ENCODE measurements around the gene DPP10. TPM values are rescaled to one million over a fixed set of nuclear protein-coding genes. Genes with fewer than 3 reads are reported as not detected.

The DPP10 gene
- total and polyA plus RNA-seq, 4 donors: 0.04 to 4.1 (median 0.48) TPM

GRCh38 chr2:114496959-114497358, 54.5 kb downstream of the DPP10 start:
- H3K4me3 ChIP-seq (ENCODE audit: low read depth in 1 of 3, low read length in 3 of 3): no peak overlapping the region
- 83% methylated on average over 12 of the region's 12 CpGs for WGBS
- H3K36me3 ChIP-seq (ENCODE audit: control insufficient read depth in 4 of 4, insufficient read depth in 3 of 4, low read depth in 1 of 4, low read length in 3 of 4): no peaks in the 10 kb centered on the region
- TF ChIP-seq REST (IDR thresholded peaks at IDR 0.05) (no peak), TAF1 (conservative IDR thresholded peaks at IDR 0.05) (no peak), JUND (IDR thresholded peaks at IDR 0.05) (no peak), RAD21 (IDR thresholded peaks at IDR 0.05) (no peak), YY1 (IDR thresholded peaks at IDR 0.05) (no peak), RXRA (IDR thresholded peaks at IDR 0.05) (no peak), FOXA2 (IDR thresholded peaks at IDR 0.05) (no peak), HNF4G (IDR thresholded peaks at IDR 0.05) (no peak), HNF4A (conservative IDR thresholded peaks at IDR 0.05) (no peak), FOXA1 (IDR thresholded peaks at IDR 0.05) (no peak), ATF3 (IDR thresholded peaks at IDR 0.05) (no peak), ZBTB33 (IDR thresholded peaks at IDR 0.05) (no peak), MAX (IDR thresholded peaks at IDR 0.05) (no peak), GABPA (IDR thresholded peaks at IDR 0.05 in 1 of 2, conservative IDR thresholded peaks at IDR 0.05 in 1 of 2) (no peak)
- H3K27ac ChIP-seq (ENCODE audit: low read depth in 1 of 2, low read length in 2 of 2): no peak overlapping the region
- no peaks in the 10 kb centered on the region for H3K4me1 ChIP-seq (ENCODE audit: control insufficient read depth in 4 of 4, insufficient read depth in 4 of 4, low read length in 3 of 4)
- no peak for DNase-seq (ENCODE audit: low spot score)
- H3K27me3 ChIP-seq (ENCODE audit: control insufficient read depth in 4 of 4, insufficient read depth in 4 of 4, low read length in 3 of 4): peaks cover 0 to 5% (median 0%) of the 10 kb centered on the region in 4 donors
- no peak overlapping the region for H3K9ac ChIP-seq (ENCODE audit: low read depth in 1 of 2, low read length in 2 of 2)
- H3K9me3 ChIP-seq (ENCODE audit: control insufficient read depth in 4 of 4, low read length in 3 of 4): peaks cover 0 to 1% (median 0%) of the 10 kb centered on the region in 4 donors

- H3K9ac ChIP-seq (ENCODE audit: low read depth in 1 of 2, low read length in 2 of 2): no peak overlapping the region
- no peak overlapping the region for H3K4me3 ChIP-seq (ENCODE audit: low read depth in 1 of 3, low read length in 3 of 3)
- no peaks in the 10 kb centered on the region for H3K4me1 ChIP-seq (ENCODE audit: control insufficient read depth in 4 of 4, insufficient read depth in 4 of 4, low read length in 3 of 4)
- DNase-seq (ENCODE audit: low spot score): no peak
- 70% methylated on average over 4 of the region's 4 CpGs for WGBS
- no peaks in the 10 kb centered on the region for H3K27me3 ChIP-seq (ENCODE audit: control insufficient read depth in 4 of 4, insufficient read depth in 4 of 4, low read length in 3 of 4)
- H3K36me3 ChIP-seq (ENCODE audit: control insufficient read depth in 4 of 4, insufficient read depth in 3 of 4, low read depth in 1 of 4, low read length in 3 of 4): no peaks in the 10 kb centered on the region
- TF ChIP-seq FOXA2 (IDR thresholded peaks at IDR 0.05): no peak
- no peak for TF ChIP-seq JUND (IDR thresholded peaks at IDR 0.05)
- no peak for TF ChIP-seq HNF4A (conservative IDR thresholded peaks at IDR 0.05)
- TF ChIP-seq YY1 (IDR thresholded peaks at IDR 0.05): no peak
- TF ChIP-seq RAD21 (IDR thresholded peaks at IDR 0.05): no peak
- no peak for TF ChIP-seq EGR1 (IDR thresholded peaks at IDR 0.05; ENCODE audit: low read depth in 2 of 2)
- TF ChIP-seq ZBTB33 (IDR thresholded peaks at IDR 0.05): no peak
- no peak overlapping the region for H3K27ac ChIP-seq (ENCODE audit: low read depth in 1 of 2, low read length in 2 of 2)
- peaks cover 0 to 1% (median 0%) of the 10 kb centered on the region in 4 donors for H3K9me3 ChIP-seq (ENCODE audit: control insufficient read depth in 4 of 4, low read length in 3 of 4)
Observed at GRCh38 chr2:114499101-114499500, 56.7 kb downstream of the DPP10 start.

Measured in liver (tissue), 9 donors.